Glomerular visceral epithelial cell (primary cell): ENCODE results near the gene BTN1A1.
"Not testable (repeated sequence)": the region's sequence is repeated elsewhere in the genome, so short reads cannot be mapped to it uniquely, and the experiment has no call there.

ENCODE experiments used
- DNase-seq: peaks from one replicate; pipeline ENCODE4 v3.0.0-alpha.2; 2016; ENCODE audit errors: extremely low spot score

Gene BTN1A1

GRCh38 chr6:26537846-26538571, 37.9 kb downstream of the BTN1A1 start, which contains the start of gene HMGN4:
Gene HMGN4 (plus strand): TSS chr6:26538366. CDS start chr6:26545207, 6,841 bp downstream.
- DNase-seq: peak; percentile 94

- DNase-seq: no peak
Measured at GRCh38 chr6:26538572-26538902, 38.4 kb downstream of the BTN1A1 start.

DNA sequence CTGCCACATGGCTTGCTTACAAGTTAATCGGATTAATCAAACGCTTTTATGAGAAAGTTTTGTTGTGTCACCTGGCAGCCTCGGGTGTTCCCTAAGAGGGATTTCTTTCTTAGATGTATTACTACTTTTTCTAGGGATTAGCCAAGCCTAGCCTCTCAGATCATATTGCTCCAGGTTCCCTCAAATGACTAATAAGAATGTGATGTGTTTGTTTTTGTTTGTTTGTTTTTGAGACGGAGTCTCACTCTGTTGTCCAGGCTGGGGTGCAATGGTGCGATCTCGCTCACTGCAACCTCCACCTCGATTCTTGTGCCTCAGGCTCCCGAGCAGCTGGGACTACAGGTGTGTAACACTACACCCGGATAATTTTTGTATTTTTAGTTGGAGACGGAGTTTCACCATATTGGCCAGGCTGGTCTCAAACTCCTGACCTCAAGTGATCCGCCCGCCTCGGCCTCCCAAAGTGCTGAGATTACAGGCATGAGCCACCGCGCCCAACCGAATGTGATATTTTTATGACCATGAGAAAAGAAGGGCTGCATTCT, 39.0 kb downstream of the BTN1A1 start:
- no peak for DNase-seq

- DNase-seq: no peak
Measured at GRCh38 chr6:26541579-26541978, 41.5 kb downstream of the BTN1A1 start.

DNA sequence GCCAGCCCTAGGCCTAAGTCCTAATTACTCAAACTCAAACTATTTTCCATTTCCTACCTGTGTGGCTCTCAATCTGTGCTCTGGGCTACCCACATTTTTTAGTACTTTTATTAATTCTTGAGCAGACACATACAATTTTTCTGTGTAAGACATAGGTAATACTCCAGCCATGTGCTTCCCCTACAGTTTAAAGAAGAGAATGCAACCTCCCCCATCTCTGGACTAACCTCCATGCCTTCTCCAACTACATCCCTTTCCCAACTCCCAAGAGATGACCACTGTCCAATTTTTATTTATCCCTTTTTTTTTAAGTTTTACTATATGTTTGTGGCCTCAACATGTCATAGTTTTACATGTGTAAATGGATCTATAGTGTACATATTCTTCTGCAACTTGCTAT, 43.9 kb downstream of the BTN1A1 start:
- peak; percentile 23 for DNase-seq

DNA sequence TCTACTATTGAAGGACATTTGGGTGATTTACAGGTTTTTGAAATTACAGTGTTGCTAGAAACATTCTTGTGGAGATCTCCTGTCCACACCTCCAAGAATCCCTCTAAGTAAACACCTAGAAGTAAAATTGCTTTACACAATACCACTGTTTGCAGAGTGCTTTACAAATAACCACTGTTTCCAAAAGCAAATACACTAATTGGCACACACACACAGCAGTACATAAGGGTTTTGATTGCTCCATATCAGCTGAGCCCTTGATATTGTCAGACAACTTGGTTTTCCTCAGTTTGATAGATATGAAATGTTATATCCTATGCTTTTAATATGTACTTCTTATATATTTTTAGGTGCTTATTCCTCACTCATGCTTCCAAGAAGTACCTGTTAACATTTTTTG, 44.4 kb downstream of the BTN1A1 start:
- no peak for DNase-seq

- no peak for DNase-seq
Measured at GRCh38 chr6:26545627-26546026, 45.5 kb downstream of the BTN1A1 start.

DNA sequence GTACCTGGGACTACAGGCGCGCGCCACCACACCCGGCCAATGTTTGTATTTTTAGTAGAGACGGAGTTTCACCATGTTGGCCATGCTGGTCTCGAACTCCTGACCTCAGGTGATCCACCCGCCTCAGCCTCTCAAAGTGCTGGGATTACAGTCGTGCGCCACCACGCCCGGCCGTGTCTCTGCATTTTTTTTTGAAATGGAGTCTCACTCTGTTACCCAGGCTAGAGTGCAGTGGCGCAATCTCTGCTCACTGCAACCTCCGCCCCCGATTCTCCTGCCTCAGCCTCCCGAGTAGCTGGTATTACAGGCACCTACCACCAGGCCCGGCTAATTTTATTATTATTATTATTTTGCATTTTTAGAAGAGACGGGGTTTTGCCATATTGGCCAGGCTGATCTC, 47.3 kb downstream of the BTN1A1 start:
- not testable (repeated sequence) for DNase-seq

DNA sequence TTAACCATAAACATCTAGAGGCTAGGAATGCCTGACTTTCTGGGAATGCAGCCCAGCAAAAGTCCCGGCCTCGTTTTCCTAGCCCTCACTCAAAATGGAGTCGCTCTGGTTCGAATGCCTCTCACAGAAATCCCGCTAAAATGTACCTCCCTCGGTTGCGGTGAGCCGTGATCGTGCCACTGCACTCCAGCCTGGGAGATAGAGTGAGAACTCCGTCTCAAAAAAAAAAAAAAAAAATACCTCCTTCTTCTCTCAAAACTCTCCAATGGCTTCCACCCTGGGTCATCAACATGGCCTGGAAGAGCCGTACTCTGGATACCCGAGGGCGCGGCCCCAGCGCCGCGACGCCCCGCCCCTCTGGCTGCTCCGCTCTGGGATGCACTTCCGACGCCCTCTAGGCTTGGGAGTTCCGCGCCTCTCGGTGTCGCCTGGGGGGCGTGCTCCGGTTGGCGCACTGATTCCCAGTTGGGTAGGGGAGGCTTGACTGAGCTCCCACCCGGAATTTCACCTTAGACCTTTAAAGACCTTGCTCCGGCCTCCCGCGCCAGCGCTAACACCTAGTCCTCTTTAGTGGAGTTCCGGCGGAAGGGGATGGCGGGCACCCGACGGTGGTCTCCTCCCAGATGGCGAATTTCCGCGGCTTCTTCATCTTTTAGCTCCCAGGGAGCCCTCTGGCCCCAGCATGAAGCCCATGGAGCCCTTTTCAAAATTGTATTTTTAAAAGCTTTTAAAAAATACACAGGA, 50.3 kb downstream of the BTN1A1 start:
- no peak for DNase-seq

DNA sequence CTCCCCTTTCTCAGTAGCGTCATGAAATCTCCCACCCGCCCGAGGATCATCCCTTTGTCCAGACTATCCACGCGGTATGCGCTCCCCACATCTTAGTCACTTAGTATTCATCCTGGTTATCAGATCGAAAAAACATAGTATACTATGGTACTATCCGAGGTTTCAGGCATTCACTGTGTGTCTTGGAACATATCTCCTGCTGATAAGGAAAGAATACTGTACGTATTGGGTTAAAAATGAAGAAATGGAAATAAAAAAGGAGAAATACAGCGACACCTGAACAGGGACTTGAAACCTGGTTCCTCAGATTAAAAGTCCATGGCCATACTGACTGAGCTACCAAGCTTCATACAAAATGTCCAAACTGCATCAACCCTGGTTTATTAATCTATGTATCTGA, 52.1 kb downstream of the BTN1A1 start:
- no peak for DNase-seq

DNA sequence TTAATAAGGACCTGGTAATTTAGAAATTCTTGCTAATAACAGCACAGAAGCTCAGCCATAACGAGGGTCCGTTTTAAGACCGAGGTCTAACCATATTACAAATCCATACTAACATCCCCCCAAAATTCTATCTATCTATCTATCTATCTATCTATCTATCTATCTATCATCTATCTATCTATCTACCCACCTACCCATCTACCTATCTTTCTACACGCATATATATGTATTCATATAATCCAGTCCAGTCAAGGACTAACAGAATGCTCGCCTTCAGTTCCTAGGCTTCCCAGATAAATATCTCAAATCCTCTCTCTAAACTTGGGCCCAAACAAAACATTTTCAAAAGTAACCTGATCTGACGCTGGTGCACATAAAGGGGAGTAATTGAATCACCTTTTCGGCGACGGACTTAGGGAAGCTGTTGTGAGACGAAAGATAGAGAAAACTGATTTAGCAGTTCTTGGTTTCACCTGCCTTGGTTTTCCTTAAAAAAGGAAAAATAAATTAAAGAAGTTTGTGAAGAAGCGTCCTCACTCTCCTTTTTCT, 52.6 kb downstream of the BTN1A1 start:
- DNase-seq: peak; percentile 7

GRCh38 chr6:26553264-26553634, 53.1 kb downstream of the BTN1A1 start:
- DNase-seq: peak; percentile 81

DNA sequence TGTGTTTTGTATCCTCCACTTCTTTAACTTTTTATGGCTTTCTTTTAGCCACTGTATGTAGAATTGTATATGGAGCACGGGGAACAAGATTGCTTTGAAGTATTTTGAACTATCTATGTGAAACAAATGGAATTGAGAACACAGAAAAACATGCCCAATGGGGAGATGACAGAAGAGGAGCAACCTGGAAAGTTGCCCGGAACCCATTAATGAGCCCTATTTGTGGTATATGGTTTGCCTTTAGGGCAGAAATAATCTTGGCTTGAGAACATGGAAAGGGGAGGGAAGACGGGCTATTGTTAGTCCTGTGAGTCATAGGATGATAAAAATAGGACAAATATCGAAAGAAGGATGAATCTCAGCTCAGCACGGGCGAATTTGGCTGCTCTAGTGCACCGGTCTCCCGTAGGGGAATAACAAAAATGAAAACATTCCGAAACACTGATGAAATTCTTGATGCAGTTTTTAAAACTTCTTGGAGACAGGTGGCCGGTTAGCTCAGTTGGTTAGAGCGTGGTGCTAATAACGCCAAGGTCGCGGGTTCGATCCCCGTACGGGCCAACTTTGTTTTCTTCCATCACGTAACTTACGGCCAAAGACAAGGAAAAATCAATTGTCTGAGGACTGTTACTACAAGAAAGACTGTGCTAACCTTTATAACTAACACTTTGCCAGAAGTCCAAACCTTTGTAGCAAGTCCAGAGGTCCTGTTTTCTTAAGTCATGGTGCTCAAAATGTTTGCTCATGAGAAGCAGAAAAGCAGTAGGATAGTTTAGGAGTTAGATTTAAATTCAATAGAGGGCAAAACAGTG, 53.7 kb downstream of the BTN1A1 start:
- DNase-seq: peak; percentile 92

DNA sequence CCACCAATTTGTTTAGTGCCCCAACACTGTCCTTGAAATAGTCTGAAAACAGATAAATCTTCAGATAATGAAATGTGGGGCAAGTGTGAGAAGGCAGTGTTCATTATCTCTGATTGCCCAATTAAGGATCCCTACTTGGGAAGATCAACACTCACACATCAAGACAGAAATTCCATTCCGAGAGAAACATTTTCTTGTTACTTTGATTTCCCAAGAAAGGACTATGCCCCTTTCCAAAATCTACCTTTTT, 54.3 kb downstream of the BTN1A1 start:
- DNase-seq: no peak

DNA sequence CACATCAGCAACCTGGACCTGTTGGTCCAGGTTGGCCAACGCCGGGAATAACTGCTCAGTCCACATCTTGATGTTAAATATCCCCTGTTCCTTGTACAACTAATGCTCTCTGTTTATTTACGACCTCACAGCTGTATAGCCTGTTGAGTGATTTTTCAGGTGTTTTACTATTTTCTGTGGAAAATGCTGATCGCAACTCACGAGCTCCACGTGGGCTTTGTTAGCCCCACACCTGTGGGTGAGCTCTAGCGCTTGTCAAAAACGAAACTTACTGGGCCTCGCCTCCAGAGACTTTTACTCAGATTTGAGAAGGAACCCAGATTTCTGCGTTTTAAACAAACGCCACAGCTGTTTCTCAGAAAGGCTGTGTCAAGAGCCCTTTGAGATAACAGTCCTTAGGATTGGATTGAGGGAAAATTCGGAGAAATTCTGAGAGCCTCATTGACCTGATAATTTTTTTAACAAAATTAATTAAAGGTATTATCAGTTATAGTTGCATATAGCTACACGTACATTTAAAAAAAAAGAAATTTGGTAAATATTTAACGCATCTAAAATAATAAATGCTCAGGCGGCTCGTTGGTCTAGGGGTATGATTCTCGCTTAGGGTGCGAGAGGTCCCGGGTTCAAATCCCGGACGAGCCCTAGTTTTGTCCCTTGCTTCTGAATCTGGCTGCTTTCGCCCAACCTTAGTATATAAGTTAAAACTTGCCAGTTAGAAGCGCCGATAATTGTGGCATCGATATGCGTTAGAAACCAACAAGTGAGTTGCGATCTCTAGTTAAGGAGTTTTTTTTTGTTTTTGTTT, 54.8 kb downstream of the BTN1A1 start:
- peak; percentile 76 for DNase-seq

GRCh38 chr6:26555505-26556262, 55.6 kb downstream of the BTN1A1 start:
- no peak for DNase-seq

DNA sequence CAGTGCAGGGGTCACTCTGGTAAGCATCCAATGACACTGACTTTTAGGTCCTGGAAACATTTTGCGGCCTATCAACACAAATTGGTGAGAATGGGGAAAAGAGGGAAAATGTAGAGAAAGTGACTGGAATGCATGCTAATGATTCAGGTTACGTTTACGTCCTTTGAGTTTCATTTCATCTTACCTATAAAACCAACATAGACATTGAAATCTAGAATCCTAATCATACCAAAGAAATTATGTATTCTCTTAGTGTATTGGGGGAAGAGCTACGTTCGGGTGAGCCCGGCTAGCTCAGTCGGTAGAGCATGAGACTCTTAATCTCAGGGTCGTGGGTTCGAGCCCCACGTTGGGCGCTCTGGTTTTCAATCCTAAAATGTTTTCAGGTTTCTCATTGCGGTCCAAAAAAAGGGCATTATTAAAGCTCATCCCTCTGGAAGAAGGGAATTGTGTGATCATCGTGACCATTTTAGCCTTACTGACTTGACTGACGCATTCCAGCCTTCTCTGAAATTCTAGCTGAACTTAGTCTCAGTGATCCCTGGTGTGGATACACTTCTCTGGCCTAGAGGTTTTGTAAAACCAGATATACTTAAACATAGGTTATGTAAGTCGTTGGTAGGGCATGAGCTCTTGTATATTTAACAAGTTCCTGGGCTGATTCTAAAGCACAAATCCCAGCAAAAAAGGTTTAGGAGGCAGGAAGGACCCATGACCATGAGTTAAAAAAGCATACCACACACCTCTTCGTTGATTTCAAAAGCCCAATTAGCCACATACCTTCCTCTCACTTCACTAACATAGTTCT, 56.4 kb downstream of the BTN1A1 start:
- peak; percentile 79 for DNase-seq
